Liver (tissue), 9 donors: Measurements from ENCODE around the gene MEIS1. TPM values are rescaled to one million over a fixed set of nuclear protein-coding genes. Genes with fewer than 3 reads are reported as not detected.
A peak's percentile ranks its signal among the peaks of the same experiment; 100 is the strongest.

Source experiments
- DNase-seq: peaks from one replicate; pipeline ENCODE4 v3.0.0-alpha.2; 2017; ENCODE audit warnings: low spot score
- H3K27ac ChIP-seq, 2 donors: one replicate each; pipeline ENCODE4 v1.7.0; 2013; ENCODE audit warnings: inconsistent platforms in 2 of 2, low read length in 2 of 2, control low read depth in 1 of 2, low read depth in 1 of 2, mild to moderate bottlenecking in 1 of 2
- H3K27me3 ChIP-seq, 4 donors: one replicate each; pipeline versions ENCODE4 v1.6.1 to v1.7.0; 2013; ENCODE audit warnings: low read length in 3 of 4, inconsistent platforms in 1 of 4, mild to moderate bottlenecking in 1 of 4, moderate library complexity in 1 of 4; ENCODE audit not compliant: control insufficient read depth in 4 of 4, insufficient read depth in 4 of 4
- H3K36me3 ChIP-seq, 4 donors: one replicate each; pipeline versions ENCODE4 v1.6.1 to v1.7.0; 2013; ENCODE audit warnings: low read length in 3 of 4, mild to moderate bottlenecking in 3 of 4, low read depth in 1 of 4, moderate library complexity in 1 of 4; ENCODE audit not compliant: control insufficient read depth in 4 of 4, insufficient read depth in 3 of 4
- H3K4me1 ChIP-seq, 4 donors: one replicate each; pipeline versions ENCODE4 v1.6.1 to v1.7.0; 2013; ENCODE audit warnings: low read length in 3 of 4, mild to moderate bottlenecking in 3 of 4, moderate library complexity in 1 of 4; ENCODE audit not compliant: control insufficient read depth in 4 of 4, insufficient read depth in 4 of 4
- H3K4me3 ChIP-seq, 3 donors: one replicate each; pipeline versions ENCODE4 v1.6.1 to v1.7.0; 2013; ENCODE audit warnings: low read length in 3 of 3, control low read depth in 1 of 3, low read depth in 1 of 3, mild to moderate bottlenecking in 1 of 3
- H3K9ac ChIP-seq, 2 donors: one replicate each; pipeline ENCODE4 v1.7.0; 2013; ENCODE audit warnings: low read length in 2 of 2, mild to moderate bottlenecking in 2 of 2, moderate library complexity in 2 of 2, control low read depth in 1 of 2, low read depth in 1 of 2
- H3K9me3 ChIP-seq, 4 donors: one replicate each; pipeline versions ENCODE4 v1.6.1 to v1.7.0; 2013; ENCODE audit warnings: low read length in 3 of 4; ENCODE audit not compliant: control insufficient read depth in 4 of 4
- CTCF ChIP-seq: fragments of 150-350 bp; IDR thresholded peaks from 2 replicates; pipeline ENCODE4 v1.5.1; 2017; ENCODE audit warnings: improper control_type of control experiment, low read depth, low read length; ENCODE audit not compliant: missing input control
- EGR1 ChIP-seq, 2 donors: IDR thresholded peaks; 2 replicates each; pipeline ENCODE4 v1.6.1; 2016 to 2018; ENCODE audit warnings: antibody characterized with exemption in 2 of 2, low read depth in 2 of 2
- FOXA1 ChIP-seq: IDR thresholded peaks from 2 replicates; pipeline ENCODE4 v1.6.1; 2016; ENCODE audit warnings: antibody characterized with exemption
- FOXA2 ChIP-seq: IDR thresholded peaks from 2 replicates; pipeline ENCODE4 v1.6.1; 2016; ENCODE audit warnings: antibody characterized with exemption
- GABPA ChIP-seq, 2 donors: IDR thresholded peaks in 1 of 2; conservative IDR thresholded peaks in 1 of 2; 2 replicates each; pipeline ENCODE4 v1.6.1; 2016; ENCODE audit warnings: antibody characterized with exemption in 2 of 2, mild to moderate bottlenecking in 1 of 2, moderate library complexity in 1 of 2
- JUND ChIP-seq, 2 donors: IDR thresholded peaks; 2 replicates each; pipeline ENCODE4 v1.6.1; 2016; ENCODE audit warnings: antibody characterized with exemption in 2 of 2
- NR2F2 ChIP-seq: IDR thresholded peaks from 2 replicates; pipeline ENCODE4 v1.6.1; 2016; ENCODE audit warnings: antibody characterized with exemption
- RAD21 ChIP-seq, 2 donors: IDR thresholded peaks; 2 replicates each; pipeline ENCODE4 v1.6.1; 2016; ENCODE audit warnings: antibody characterized with exemption in 2 of 2, mild to moderate bottlenecking in 2 of 2
- RXRA ChIP-seq, 2 donors: IDR thresholded peaks; 2 replicates each; pipeline ENCODE4 v1.6.1; 2017 to 2018; ENCODE audit warnings: antibody characterized with exemption in 2 of 2, mild to moderate bottlenecking in 1 of 2
- SP1 ChIP-seq: IDR thresholded peaks from 2 replicates; pipeline ENCODE4 v1.6.1; 2018; ENCODE audit warnings: antibody characterized with exemption, mild to moderate bottlenecking
- WGBS: extraction: QIAGEN DNeasy Blood & Tissue Kit; methylation state at CpG from one replicate; pipeline ENCODE4 v1.1.7; 2013; 5-methylcytosine and 5-hydroxymethylcytosine counted together
- polyA plus RNA-seq, 2 donors: library from polyadenylated mRNA; stranded (reverse) in 1 of 2; unstranded in 1 of 2; fragments of 200-250 nt in 1 of 2; fragments of >200 nt in 1 of 2; fragmentation: Nextera tagmentation in 1 of 2; extraction: Ambion mirVana in 1 of 2; gene quantifications; one replicate each; pipeline versions ENCODE4 v1.2.1 to v1.2.3, GENCODE V29; 2013 to 2015
- total RNA-seq, 2 donors: library from RNA; depleted of rRNA; stranded (reverse); fragments of >200 nt; gene quantifications; one replicate each; pipeline ENCODE4 v1.2.3, GENCODE V29; 2014
- TF ChIP-seq, protein P1 (sequence below): IDR thresholded peaks from 2 replicates; pipeline ENCODE4 v1.6.1; 2016; ENCODE audit warnings: antibody characterized with exemption
- TF ChIP-seq, protein P2 (sequence below): IDR thresholded peaks from 2 replicates; pipeline ENCODE4 v1.6.1; 2016; ENCODE audit warnings: antibody characterized with exemption
- donor health status: healthy.
- donor health status: healthy.
- donor health status: healthy.
- donor health status: healthy.
- donor health status: healthy.

MEIS1 gene
- total and polyA plus RNA-seq, 4 donors: 1.6 to 8.6 (median 5.5) TPM

- H3K27ac ChIP-seq: no peak overlapping the region
- H3K4me3 ChIP-seq: no peak overlapping the region
- TF ChIP-seq NR2F2: no peak
- TF ChIP-seq RAD21 (IDR thresholded peaks at IDR 0.05): peak in 1 of 2 donors; percentile 22
- TF ChIP-seq RXRA (IDR thresholded peaks at IDR 0.05): peak in 1 of 2 donors; percentile 21
- peaks cover 3 to 11% (median 8%) of the 10 kb centered on the region in 4 donors for H3K4me1 ChIP-seq
- H3K9me3 ChIP-seq: no peaks in the 10 kb centered on the region
- WGBS: 16% methylated on average over 1 of the region's 1 CpG
- DNase-seq: no peak
- no peaks in the 10 kb centered on the region for H3K27me3 ChIP-seq
- H3K36me3 ChIP-seq: no peaks in the 10 kb centered on the region
- H3K9ac ChIP-seq: no peak overlapping the region
Measured at GRCh38 chr2:66565291-66565690, 130.4 kb downstream of the MEIS1 start.

DNA sequence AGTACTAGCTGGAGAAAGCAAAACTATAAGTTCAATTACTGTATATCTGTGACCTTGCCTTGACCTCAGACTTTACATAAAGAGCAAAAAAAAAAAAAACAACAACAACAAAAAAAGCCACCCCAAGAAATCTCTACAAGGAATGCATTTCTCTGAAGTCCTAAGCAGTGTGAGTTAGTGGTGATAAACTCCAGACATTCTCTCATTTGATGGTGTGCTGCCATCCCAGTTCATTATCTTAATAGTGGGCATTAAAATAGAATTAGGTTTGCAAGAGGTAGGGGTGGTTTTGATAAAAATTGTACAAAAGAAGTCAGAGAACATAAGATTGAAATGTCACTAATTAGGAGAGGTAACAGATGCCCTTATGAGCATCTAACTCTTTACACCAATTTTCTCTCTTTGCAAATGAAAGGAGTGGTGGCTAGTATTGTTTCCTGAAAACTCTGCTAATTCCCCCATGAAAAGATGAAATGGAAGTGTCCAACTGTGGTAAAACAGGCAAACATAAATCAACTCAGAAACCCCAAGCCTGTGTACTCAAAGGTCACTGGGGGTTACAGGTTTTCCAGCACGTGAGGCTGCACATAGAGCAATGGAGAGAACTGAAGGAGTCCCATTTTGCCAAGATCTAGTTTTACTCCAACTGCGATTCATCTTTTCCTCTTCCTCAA is 131.9 kb downstream of the MEIS1 start:
- no peak overlapping the region for H3K4me3 ChIP-seq
- no peaks in the 10 kb centered on the region for H3K9me3 ChIP-seq
- no peaks in the 10 kb centered on the region for H3K36me3 ChIP-seq
- 83% methylated on average over 2 of the region's 2 CpGs for WGBS
- peaks cover 3 to 11% (median 8%) of the 10 kb centered on the region in 4 donors for H3K4me1 ChIP-seq
- no peaks in the 10 kb centered on the region for H3K27me3 ChIP-seq
- no peak overlapping the region for H3K27ac ChIP-seq
- DNase-seq: no peak
- TF ChIP-seq RXRA (IDR thresholded peaks at IDR 0.05) (peak in 1 of 2 donors; percentile 46), CTCF (no peak)
- H3K9ac ChIP-seq: no peak overlapping the region

- Histone ChIP-seq H3K9me3 (no peaks in the 10 kb centered on the region), H3K27me3 (no peaks in the 10 kb centered on the region), H3K27ac (no peak overlapping the region), H3K36me3 (no peaks in the 10 kb centered on the region), H3K9ac (no peak overlapping the region), H3K4me1 (peaks cover 3 to 5% (median 5%) of the 10 kb centered on the region in 4 donors), H3K4me3 (no peak overlapping the region)
- TF ChIP-seq RXRA (IDR thresholded peaks at IDR 0.05) (no peak), FOXA1 (no peak), NR2F2 (no peak), GABPA (IDR thresholded peaks at IDR 0.05 in 1 of 2, conservative IDR thresholded peaks at IDR 0.05 in 1 of 2) (no peak), SP1 (no peak), EGR1 (IDR thresholded peaks at IDR 0.05; ENCODE audit: low read depth in 2 of 2) (no peak), JUND (IDR thresholded peaks at IDR 0.05) (no peak), FOXA2 (no peak), CTCF (no peak), RAD21 (IDR thresholded peaks at IDR 0.05) (no peak)
- TF ChIP-seq, protein P1, sequence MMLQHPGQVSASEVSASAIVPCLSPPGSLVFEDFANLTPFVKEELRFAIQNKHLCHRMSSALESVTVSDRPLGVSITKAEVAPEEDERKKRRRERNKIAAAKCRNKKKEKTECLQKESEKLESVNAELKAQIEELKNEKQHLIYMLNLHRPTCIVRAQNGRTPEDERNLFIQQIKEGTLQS: no peak
- TF ChIP-seq, protein P2, sequence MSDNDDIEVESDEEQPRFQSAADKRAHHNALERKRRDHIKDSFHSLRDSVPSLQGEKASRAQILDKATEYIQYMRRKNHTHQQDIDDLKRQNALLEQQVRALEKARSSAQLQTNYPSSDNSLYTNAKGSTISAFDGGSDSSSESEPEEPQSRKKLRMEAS: no peak
- no peak for DNase-seq
- 80% methylated on average over 2 of the region's 2 CpGs for WGBS
Measured at GRCh38 chr2:66567729-66568128, 132.8 kb downstream of the MEIS1 start.
